Liver (tissue), 9 donors: ENCODE measurements around the gene FAM89A. TPM values are rescaled to one million over a fixed set of nuclear protein-coding genes. Genes with fewer than 3 reads are reported as not detected.

Experiments used
- DNase-seq: peaks from one replicate; pipeline ENCODE4 v3.0.0-alpha.2; 2017; ENCODE audit warnings: low spot score
- H3K27ac ChIP-seq, 2 donors: one replicate each; pipeline ENCODE4 v1.7.0; 2013; ENCODE audit warnings: inconsistent platforms in 2 of 2, low read length in 2 of 2, control low read depth in 1 of 2, low read depth in 1 of 2, mild to moderate bottlenecking in 1 of 2
- H3K27me3 ChIP-seq, 4 donors: one replicate each; pipeline versions ENCODE4 v1.6.1 to v1.7.0; 2013; ENCODE audit warnings: low read length in 3 of 4, inconsistent platforms in 1 of 4, mild to moderate bottlenecking in 1 of 4, moderate library complexity in 1 of 4; ENCODE audit not compliant: control insufficient read depth in 4 of 4, insufficient read depth in 4 of 4
- H3K36me3 ChIP-seq, 4 donors: one replicate each; pipeline versions ENCODE4 v1.6.1 to v1.7.0; 2013; ENCODE audit warnings: low read length in 3 of 4, mild to moderate bottlenecking in 3 of 4, low read depth in 1 of 4, moderate library complexity in 1 of 4; ENCODE audit not compliant: control insufficient read depth in 4 of 4, insufficient read depth in 3 of 4
- H3K4me1 ChIP-seq, 4 donors: one replicate each; pipeline versions ENCODE4 v1.6.1 to v1.7.0; 2013; ENCODE audit warnings: low read length in 3 of 4, mild to moderate bottlenecking in 3 of 4, moderate library complexity in 1 of 4; ENCODE audit not compliant: control insufficient read depth in 4 of 4, insufficient read depth in 4 of 4
- H3K4me3 ChIP-seq, 3 donors: one replicate each; pipeline versions ENCODE4 v1.6.1 to v1.7.0; 2013; ENCODE audit warnings: low read length in 3 of 3, control low read depth in 1 of 3, low read depth in 1 of 3, mild to moderate bottlenecking in 1 of 3
- H3K9ac ChIP-seq, 2 donors: one replicate each; pipeline ENCODE4 v1.7.0; 2013; ENCODE audit warnings: low read length in 2 of 2, mild to moderate bottlenecking in 2 of 2, moderate library complexity in 2 of 2, control low read depth in 1 of 2, low read depth in 1 of 2
- H3K9me3 ChIP-seq, 4 donors: one replicate each; pipeline versions ENCODE4 v1.6.1 to v1.7.0; 2013; ENCODE audit warnings: low read length in 3 of 4; ENCODE audit not compliant: control insufficient read depth in 4 of 4
- ATF3 ChIP-seq: IDR thresholded peaks from 2 replicates; pipeline ENCODE4 v1.6.1; 2016; ENCODE audit warnings: antibody characterized with exemption
- CTCF ChIP-seq: fragments of 150-350 bp; IDR thresholded peaks from 2 replicates; pipeline ENCODE4 v1.5.1; 2017; ENCODE audit warnings: improper control_type of control experiment, low read depth, low read length; ENCODE audit not compliant: missing input control
- EGR1 ChIP-seq, 2 donors: IDR thresholded peaks; 2 replicates each; pipeline ENCODE4 v1.6.1; 2016 to 2018; ENCODE audit warnings: antibody characterized with exemption in 2 of 2, low read depth in 2 of 2
- FOXA1 ChIP-seq: IDR thresholded peaks from 2 replicates; pipeline ENCODE4 v1.6.1; 2016; ENCODE audit warnings: antibody characterized with exemption
- FOXA2 ChIP-seq: IDR thresholded peaks from 2 replicates; pipeline ENCODE4 v1.6.1; 2016; ENCODE audit warnings: antibody characterized with exemption
- GABPA ChIP-seq, 2 donors: IDR thresholded peaks in 1 of 2; conservative IDR thresholded peaks in 1 of 2; 2 replicates each; pipeline ENCODE4 v1.6.1; 2016; ENCODE audit warnings: antibody characterized with exemption in 2 of 2, mild to moderate bottlenecking in 1 of 2, moderate library complexity in 1 of 2
- HNF4A ChIP-seq, 2 donors: conservative IDR thresholded peaks; 2 replicates each; pipeline ENCODE4 v1.6.1; 2016; ENCODE audit warnings: antibody characterized with exemption in 2 of 2, mild to moderate bottlenecking in 2 of 2
- HNF4G ChIP-seq: IDR thresholded peaks from 2 replicates; pipeline ENCODE4 v1.6.1; 2016; ENCODE audit warnings: antibody characterized with exemption
- JUND ChIP-seq, 2 donors: IDR thresholded peaks; 2 replicates each; pipeline ENCODE4 v1.6.1; 2016; ENCODE audit warnings: antibody characterized with exemption in 2 of 2
- MAX ChIP-seq: IDR thresholded peaks from 2 replicates; pipeline ENCODE4 v1.6.1; 2016; ENCODE audit warnings: antibody characterized with exemption
- NR2F2 ChIP-seq: IDR thresholded peaks from 2 replicates; pipeline ENCODE4 v1.6.1; 2016; ENCODE audit warnings: antibody characterized with exemption
- RAD21 ChIP-seq, 2 donors: IDR thresholded peaks; 2 replicates each; pipeline ENCODE4 v1.6.1; 2016; ENCODE audit warnings: antibody characterized with exemption in 2 of 2, mild to moderate bottlenecking in 2 of 2
- REST ChIP-seq: IDR thresholded peaks from 2 replicates; pipeline ENCODE4 v1.6.1; 2016; ENCODE audit warnings: antibody characterized with exemption, mild to moderate bottlenecking
- RXRA ChIP-seq, 2 donors: IDR thresholded peaks; 2 replicates each; pipeline ENCODE4 v1.6.1; 2017 to 2018; ENCODE audit warnings: antibody characterized with exemption in 2 of 2, mild to moderate bottlenecking in 1 of 2
- SP1 ChIP-seq: IDR thresholded peaks from 2 replicates; pipeline ENCODE4 v1.6.1; 2018; ENCODE audit warnings: antibody characterized with exemption, mild to moderate bottlenecking
- TAF1 ChIP-seq: conservative IDR thresholded peaks from 2 replicates; pipeline ENCODE4 v1.6.1; 2016; ENCODE audit warnings: antibody characterized with exemption, mild to moderate bottlenecking
- YY1 ChIP-seq: IDR thresholded peaks from 2 replicates; pipeline ENCODE4 v1.6.1; 2016; ENCODE audit warnings: antibody characterized with exemption, mild to moderate bottlenecking
- ZBTB33 ChIP-seq: IDR thresholded peaks from 2 replicates; pipeline ENCODE4 v1.6.1; 2016; ENCODE audit warnings: antibody characterized with exemption
- WGBS: extraction: QIAGEN DNeasy Blood & Tissue Kit; methylation state at CpG from one replicate; pipeline ENCODE4 v1.1.7; 2013; 5-methylcytosine and 5-hydroxymethylcytosine counted together
- polyA plus RNA-seq, 2 donors: library from polyadenylated mRNA; stranded (reverse) in 1 of 2; unstranded in 1 of 2; fragments of 200-250 nt in 1 of 2; fragments of >200 nt in 1 of 2; fragmentation: Nextera tagmentation in 1 of 2; extraction: Ambion mirVana in 1 of 2; gene quantifications; one replicate each; pipeline versions ENCODE4 v1.2.1 to v1.2.3, GENCODE V29; 2013 to 2015
- total RNA-seq, 2 donors: library from RNA; depleted of rRNA; stranded (reverse); fragments of >200 nt; gene quantifications; one replicate each; pipeline ENCODE4 v1.2.3, GENCODE V29; 2014
- donor health status: healthy.
- donor health status: healthy.
- donor health status: healthy.
- donor health status: healthy.
- donor health status: healthy.

Gene FAM89A
- total and polyA plus RNA-seq, 4 donors, result 5.3 to 8.8 (median 8.1) TPM

GRCh38 chr1:231063331-231063730, 23.3 kb upstream of the FAM89A start:
- no peak overlapping the region for H3K27ac ChIP-seq
- TF ChIP-seq YY1, result no peak
- TF ChIP-seq NR2F2, result no peak
- no peak for TF ChIP-seq TAF1
- TF ChIP-seq CTCF, result no peak
- TF ChIP-seq HNF4G, result no peak
- no peak for TF ChIP-seq ATF3
- TF ChIP-seq HNF4A (conservative IDR thresholded peaks at IDR 0.05), result no peak
- TF ChIP-seq FOXA2, result no peak
- TF ChIP-seq JUND (IDR thresholded peaks at IDR 0.05), result no peak
- TF ChIP-seq FOXA1, result no peak
- no peak for TF ChIP-seq MAX
- no peak for TF ChIP-seq RXRA (IDR thresholded peaks at IDR 0.05)
- TF ChIP-seq RAD21 (IDR thresholded peaks at IDR 0.05), result no peak
- TF ChIP-seq GABPA (IDR thresholded peaks at IDR 0.05 in 1 of 2, conservative IDR thresholded peaks at IDR 0.05 in 1 of 2), result no peak
- TF ChIP-seq ZBTB33, result no peak
- no peak for TF ChIP-seq EGR1 (IDR thresholded peaks at IDR 0.05; ENCODE audit: low read depth in 2 of 2)
- no peak for TF ChIP-seq REST
- TF ChIP-seq SP1, result no peak
- no peaks in the 10 kb centered on the region for H3K9me3 ChIP-seq
- no peaks in the 10 kb centered on the region for H3K27me3 ChIP-seq
- 93% methylated on average over 6 of the region's 6 CpGs for WGBS
- H3K4me3 ChIP-seq, result no peak overlapping the region
- H3K36me3 ChIP-seq, result no peaks in the 10 kb centered on the region
- H3K9ac ChIP-seq, result no peak overlapping the region
- DNase-seq, result no peak
- H3K4me1 ChIP-seq, result no peaks in the 10 kb centered on the region
